ENCODE results near the gene TNS1.

The TNS1 gene

DNA sequence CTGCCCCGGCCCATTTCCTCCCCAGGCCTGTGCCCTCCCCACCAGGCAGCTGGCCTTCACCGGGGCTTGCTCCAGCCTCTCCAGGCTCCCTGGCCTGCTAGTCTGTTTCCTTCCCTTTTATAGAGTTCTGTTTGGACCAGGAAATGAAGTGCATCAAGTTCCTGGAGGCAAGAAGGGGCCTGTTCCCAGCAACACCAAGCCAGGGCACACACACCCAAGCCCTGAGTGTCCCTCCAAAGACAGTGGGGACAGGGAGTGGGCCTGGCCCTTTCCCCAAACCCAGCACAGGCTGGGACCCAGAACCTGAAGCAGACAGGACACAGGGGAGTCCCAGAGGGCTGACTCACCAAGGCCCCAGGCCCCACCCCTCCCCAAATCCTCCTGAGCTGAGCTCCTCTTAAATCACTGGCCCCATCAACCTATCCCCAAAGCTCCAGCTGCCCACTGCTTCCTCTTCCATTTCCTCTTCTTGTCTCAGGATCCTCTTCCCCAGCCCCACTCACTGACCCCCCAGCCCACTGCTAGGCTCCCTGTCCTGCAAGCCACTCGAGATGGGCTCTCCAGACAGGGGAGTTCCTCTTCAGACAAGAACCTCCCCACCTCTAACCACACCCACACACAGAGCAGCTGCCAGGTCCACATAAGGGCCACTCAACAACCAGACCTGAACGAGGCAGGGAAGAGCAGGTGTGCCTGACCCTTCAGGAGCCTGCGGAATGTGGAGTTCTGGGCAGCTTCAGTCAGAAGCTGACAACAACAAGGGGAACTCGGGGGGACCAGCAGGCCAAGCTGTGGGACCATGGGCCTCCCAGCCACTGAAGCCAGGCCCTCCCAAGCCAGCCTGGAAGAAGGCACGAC, 74.2 kb downstream of the TNS1 start:
- DNase-seq = no peak

- DNase-seq = no peak
Observed at GRCh38 chr2:217927601-217928323, 75.0 kb downstream of the TNS1 start.

- DNase-seq = no peak
Observed at GRCh38 chr2:217926801-217927200, 76.0 kb downstream of the TNS1 start.

- no peak for DNase-seq
Observed at GRCh38 chr2:217924346-217924901, 78.4 kb downstream of the TNS1 start.

DNA sequence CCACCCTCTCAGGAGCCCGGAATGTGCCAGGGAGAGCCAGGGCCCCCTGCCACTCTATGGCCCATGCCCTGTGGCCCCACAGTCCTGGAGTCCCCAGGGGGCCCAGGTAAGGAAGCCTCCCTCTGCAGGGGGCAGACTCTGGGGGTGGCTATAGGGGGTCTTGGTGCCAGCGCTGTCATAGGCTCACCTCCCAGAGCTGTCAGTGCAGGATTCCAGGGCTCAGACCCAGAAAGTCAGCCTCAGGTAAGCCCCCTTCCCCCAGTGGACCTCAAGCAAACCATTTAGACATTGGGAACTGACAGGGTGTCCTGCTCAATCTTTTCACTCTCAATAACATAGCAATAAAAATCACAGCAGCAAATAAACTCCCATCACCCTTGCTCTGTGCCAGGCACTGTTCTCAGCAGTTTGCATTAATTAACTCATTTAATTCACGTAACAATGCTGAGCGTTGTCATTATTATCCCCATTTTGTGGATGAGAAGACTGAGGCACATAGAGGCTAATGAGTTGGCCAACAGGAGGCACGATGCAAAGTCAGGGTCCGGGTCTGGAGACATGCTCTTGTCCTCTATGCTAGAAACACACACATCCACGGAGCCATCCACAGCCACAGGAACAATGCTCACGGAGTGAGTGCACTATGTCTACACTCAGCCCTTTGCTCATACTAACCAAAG, 79.6 kb downstream of the TNS1 start:
- no peak for DNase-seq

DNA sequence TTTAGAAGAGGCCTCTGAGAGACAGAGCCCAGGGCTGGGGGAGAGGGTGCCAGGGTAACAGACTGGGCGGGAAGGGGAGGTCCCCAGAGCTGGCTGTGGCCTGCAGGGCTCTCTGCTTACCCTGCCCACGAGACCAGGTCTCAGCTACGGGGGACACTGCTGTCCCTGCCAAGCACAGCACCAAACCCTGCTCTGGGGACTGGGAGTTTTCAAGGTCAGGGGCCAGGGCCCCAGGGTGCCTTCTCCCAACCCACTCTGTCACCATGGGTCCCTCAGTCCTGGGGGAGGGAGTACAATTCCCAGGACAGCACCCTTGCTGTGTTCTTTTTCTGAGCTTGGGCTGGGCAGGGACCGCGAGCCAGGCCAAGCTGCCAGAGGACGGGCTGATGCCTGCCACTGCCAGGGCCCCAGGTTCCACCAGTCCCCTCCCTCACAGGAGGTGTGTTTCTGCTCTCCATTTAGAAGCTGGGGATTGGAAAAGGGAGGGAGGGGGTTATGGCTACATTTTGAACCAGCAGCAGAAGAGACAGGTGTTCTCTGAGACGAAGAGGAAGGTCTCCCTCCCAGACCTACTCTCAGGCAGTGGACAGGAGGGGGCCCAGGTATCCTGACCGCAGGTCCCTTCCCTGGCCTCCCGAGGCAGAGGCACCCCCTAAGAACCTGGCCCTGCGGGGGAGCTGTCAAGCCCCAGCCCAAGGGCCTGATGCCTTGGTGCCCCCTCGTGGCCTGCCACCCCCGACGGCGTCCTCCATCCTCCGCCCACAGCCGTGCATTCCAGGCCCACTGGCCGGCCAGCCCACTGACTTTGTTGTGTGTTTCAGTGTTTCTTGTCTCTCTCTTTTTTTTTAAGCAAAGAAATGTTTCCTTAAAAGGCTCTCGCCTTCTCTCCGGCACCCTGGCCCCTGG, 80.4 kb downstream of the TNS1 start:
- DNase-seq = no peak

DNA sequence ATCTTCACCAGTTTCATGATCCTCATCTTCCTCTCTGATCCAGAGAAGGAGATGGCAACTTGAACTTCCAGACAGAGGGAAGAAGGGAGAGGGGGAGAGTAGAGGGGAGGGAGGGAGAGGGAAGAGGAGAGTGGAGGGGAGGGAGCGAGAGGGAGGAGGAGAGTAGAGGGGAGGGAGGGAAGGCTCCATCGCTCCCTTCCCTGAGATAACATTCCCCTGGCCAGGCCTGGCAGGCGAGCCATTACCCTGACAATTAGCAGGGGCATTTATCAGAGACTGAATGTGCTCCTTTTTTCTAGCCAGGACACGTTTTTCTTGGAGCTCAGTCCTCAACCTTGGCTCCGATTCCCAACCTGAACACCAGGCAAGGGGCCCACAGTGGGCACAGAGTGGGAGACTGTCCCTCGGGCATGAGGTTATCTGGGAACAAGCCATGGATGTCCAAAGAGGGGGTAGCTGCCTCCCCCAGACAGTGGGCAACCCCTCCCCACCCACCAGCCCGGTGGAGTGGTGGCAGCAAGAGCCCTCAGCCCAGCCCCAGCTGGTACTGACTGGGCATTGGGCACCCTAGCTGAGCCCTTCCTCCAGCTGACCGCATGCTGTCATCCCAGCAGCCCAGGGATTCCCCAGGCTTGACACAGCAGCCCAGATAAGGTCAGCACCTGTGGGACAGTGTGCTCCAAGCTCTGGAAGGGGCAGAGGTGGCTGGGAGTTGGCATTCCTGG, 81.8 kb downstream of the TNS1 start:
- DNase-seq = no peak

GRCh38 chr2:217919781-217920351, 82.9 kb downstream of the TNS1 start:
- DNase-seq = no peak

GRCh38 chr2:217919204-217919603, 83.6 kb downstream of the TNS1 start:
- DNase-seq = no peak

- DNase-seq = no peak
Observed at GRCh38 chr2:217918308-217919024, 84.3 kb downstream of the TNS1 start.

DNA sequence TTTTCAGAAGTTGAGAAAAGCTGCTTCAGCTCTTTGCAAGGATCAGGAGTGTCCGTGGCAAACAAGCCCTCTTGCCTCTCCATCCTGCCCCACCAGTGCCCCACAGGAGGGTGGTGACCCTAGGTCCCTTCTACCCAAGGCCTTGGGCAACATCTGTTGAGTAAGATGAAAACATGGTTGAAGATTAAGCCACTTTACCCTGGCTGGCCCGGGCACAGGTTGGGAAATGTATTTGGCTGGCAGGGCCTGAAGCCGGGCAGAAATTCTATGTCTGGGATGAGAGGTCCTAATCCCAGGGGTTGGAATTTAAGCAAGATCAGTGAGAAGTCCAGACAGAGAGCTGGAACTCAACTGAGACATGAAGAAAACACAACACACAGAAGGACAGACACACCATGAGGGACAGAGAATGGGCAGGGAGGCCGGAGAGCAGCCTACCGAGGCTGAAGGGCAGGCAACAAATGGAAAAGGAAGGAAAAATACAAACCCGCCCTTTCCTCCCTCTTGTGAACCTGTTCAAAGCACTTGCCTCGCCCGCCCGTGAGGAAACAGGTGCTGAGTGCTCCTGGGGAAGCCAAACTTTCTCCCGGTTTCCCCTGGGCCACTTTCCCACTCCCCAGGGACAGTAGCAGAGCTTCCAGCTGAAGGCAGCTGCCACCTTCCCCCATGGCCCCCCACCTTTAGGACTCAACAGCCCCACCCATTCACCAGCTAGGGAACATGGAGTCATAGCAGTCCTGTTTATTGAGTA, 86.1 kb downstream of the TNS1 start:
- DNase-seq = no peak

- DNase-seq = no peak
Observed at GRCh38 chr2:217915706-217916105, 87.1 kb downstream of the TNS1 start.

DNA sequence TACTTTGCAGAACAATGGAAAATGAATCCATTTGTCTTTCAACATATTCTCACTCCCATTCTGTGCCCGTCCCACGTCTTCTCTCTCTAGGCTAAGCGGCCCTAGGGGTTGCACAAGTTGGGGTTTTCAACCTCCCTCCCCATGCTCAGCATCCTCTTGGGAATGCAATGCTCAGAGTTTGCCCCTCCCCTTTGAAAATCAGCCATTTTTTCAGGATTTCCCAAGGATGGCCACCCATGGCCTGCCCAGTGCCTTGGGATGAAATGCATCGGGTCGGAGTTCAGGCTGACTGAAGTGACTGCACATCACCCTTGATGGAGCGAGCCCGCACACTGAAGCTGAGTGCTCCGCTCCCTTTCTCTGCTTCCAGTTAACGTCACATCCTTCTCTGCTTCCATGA, 87.9 kb downstream of the TNS1 start:
- no peak for DNase-seq

GRCh38 chr2:217914078-217914477, 88.7 kb downstream of the TNS1 start:
- DNase-seq = no peak

DNA sequence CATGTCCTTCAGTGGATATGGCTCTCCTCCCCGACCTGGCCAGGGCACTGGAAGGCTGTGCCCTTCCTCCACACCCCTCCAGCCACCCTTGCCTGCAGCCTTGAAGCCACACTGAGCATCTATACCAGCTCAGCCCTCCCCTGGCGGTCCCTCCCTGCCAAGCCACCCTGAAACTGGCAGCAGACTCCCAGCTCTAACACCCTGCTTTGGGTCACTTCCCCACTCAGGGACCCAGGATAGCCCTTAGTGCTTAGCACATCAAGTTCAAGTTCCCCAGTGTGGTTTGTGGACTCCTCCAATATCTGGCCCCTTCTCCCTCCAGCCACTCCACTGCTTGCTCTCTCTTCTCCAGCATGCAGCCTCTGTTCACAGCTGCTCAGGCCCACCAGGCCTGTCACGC, 89.4 kb downstream of the TNS1 start:
- DNase-seq = no peak

DNA sequence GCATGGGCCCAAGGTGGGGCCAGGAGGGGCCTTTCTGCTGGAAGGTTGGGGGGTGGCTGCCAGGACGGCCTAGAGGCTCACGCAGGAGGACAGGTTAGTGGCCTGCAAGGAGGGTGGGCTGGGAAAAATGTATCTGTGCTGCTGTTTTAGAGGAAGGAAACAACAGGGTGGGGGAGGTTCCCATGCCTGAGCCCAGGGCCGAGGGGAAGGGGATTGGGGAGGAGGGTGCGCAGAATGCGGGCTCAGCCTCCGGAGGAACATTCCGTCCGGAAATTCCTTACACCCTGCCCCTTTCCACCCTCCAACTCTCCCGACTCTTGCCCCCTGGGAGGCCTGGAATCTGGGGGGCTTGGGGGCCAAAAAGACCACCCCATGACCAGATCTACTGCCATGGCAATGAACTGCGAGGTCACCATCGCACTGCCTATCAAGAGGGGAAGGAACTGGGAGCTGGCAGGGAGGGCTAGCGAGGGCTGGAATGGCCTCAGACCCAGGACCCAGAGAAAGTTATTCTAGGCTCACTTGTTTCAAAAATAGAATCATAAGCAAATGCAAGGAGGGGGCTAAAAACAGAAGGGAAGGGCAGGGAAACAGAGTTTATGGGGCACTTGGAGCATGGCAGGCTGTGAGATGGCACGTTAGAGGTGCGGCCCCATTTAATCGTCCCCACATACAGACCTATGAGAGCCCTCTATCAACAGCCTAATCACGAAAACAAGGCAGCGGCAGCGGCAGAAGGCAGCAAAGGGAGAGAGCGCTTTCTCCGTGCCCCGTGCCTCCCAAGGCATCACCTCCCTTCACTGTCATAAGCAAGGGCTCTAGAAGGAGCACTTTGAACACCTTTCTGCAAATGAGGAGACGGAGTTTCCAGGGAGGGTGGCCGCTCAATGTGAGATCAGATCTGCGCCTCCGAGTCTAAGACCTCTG, 90.4 kb downstream of the TNS1 start:
- no peak for DNase-seq

DNA sequence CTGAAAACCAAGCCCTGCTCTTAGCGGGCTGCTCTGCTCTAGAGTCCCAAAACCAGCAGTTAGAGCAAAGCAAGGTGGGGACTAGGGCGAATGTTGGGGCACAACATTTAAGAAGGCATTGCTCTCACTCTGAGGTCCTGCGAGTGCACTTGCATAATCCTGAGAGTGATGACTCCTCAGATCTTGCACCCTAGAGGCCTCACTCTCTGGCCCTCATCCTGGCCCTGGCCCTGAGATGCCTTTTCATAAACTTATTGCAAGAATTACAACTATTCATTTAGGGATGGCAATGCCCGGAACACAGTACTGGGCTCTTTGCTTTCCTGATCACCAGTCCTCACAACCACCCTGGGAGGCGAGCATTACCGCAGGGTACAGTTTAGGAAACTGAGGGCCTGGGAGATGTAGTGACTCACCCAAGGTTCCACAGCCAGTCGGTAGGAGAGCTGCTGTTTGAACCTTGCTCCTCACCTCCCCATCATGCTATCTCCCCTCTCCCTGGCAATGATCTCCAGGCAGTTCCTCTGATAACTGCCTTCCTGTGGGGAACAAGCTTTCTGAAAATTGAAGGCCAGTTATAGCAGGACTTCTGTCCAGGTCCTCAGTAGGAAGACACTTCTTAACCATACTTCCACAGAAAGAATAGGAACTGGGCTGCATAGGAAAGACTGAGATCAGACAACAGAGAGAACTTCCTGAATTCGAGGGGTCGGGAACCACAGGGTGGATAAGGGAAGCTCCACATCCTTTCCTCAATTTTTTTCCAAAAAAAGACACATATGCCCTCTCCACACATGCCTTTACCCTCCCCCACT, 91.3 kb downstream of the TNS1 start:
- no peak for DNase-seq

DNA sequence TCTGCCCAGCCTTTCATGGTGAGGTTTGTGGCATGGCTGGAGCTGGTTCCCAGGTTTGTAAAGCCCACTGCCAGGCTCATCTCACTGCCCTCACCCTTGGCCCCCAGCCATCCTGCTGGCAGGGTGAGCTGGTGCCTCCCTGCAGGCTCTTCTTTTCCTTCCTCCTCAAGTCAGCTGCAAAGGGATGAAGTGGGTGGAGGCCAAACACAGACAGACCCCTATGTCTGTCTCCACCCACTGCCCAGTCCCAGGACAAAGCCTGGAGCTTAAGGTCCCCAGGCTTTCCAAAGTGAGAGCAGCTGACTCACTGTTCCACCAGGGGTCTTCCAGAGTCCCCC, 92.0 kb downstream of the TNS1 start:
- no peak for DNase-seq

All from CD4-positive, alpha-beta T cell treated with Interleukin-17A for 1 hour (primary cell).